ENCODE measurements around the gene SERPINF2.

GRCh38 chr17:1754430-1755112 is 11.9 kb downstream of the SERPINF2 start:
- TF ChIP-seq CTCF (IDR thresholded peaks at IDR 0.05) (no peak), POLR2AphosphoS5 (IDR thresholded peaks at IDR 0.05) (no peak)
